ENCODE measurements around the gene RCC2.

RCC2 gene

DNA sequence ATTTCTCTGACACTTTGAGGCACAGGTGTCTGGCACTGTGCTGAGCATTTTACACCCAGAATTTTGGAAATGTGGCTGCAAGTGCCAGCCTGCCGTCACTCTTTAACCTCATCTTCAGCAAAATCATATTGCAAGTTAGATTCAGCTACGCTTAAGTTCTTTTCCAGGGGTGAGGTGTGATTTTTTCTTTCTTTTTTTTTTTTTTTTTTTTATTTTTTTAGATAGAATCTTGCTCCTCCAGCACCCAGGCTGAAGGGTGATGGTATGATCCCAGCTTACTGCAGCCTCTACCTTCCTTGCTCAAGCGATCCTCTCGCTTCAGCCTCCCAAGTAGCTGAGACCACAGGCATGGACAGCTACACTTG lies 2.5 kb upstream of the RCC2 start:
- no peak for DNase-seq

- no peak for DNase-seq
Observed at GRCh38 chr1:17441265-17441992, 2.0 kb upstream of the RCC2 start.

- no peak for DNase-seq
Observed at GRCh38 chr1:17440827-17441168, 1.3 kb upstream of the RCC2 start.

DNA sequence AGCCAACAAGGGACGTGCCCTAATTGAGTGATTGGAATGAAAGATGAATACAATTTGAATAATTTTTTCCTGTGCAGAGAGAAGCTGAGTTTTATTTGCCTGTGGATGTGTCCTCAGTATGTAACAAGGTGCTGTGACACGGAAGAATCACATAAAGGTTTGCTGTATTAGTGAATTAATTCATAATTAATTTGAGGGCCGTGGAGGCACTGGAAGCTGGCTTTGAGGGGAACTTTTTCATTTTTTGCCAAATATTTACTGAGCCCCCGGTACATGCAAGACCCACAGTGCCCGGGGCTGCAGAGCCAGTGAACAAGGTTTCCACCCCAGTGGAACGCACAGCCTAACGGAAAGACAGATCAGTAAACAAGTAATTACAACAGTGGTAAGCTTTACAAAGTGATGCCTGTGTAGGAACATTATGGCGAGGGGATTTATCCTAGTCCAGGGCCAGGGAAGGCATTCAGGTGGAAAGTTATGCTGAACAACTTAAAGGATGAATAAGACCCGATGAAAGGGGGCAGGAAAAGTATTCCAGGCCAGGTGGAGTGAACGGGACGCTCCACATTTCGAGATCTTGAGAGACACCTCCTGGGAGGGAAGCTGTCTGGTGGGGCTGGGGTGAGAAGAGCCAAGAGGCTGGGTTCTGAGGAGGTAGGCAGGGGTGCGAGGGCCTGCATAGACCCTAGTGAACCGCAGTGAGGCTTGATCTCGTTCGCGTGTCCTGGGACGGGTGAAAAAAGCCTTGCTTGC lies 773 bp upstream of the RCC2 start:
- DNase-seq, result no peak

DNA sequence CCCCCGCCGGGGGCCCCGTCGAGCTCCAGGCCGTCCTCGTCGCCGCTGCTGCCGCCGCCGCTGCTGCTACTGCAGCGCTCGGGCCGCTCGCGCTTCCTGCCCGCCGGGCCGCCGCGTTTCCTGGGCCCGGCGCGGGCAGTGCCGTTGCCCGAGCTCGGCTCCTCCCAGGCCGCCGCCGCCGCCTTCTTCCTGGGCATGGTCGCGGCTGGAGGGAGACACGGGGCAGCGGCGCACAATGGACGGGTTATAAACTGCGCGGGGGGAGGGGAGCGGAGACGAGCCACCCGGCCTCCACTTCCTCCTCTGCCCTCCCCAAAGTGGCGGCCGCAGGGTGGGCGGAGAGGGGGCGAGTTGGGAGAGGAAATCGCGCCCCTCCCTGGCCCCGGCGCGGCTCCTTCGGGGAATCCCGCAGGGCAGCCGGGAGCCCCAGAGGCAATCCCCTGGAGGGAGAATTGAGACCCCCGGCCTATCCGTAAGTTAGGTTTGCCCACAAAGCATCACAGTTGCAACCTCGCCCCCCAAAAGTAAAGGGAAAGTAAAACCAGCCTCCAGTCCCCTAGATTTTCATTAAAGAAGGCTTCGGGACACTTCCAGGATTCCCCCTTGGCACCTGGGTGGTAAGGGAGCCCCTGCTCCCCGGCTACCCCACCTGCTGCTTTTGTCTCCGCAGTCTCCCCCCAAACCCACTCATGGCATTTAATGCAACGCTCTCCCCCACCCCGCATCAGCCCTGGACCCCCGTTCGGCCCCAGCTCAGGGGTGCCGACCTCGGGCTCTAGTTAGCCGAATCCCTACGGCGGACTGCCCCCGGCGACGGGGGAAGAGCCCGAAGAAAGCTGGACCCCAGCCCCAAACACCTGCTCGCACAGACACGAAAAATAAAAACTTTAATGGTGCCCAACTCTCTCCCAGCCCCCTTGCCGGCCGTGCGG lies 893 bp downstream of the RCC2 start:
- peak; percentile 26 for DNase-seq

- DNase-seq, result no peak
Observed at GRCh38 chr1:17437580-17438317, 1.7 kb downstream of the RCC2 start.

DNA sequence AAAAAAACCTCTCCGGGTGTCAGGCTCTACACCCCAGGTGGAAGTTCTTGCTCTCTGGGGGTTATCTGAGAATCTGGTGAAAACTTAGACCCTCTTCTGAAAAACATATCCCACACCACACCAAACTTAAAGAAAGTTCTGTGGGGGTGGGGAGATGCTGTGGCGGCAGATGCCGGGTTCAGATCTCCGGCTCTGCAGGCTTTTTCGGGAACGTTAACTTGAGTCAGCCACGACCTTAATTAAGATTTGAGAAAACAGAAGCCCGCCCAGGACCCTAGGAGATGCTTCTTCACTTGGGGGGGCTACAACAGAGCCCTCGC lies 2.3 kb downstream of the RCC2 start:
- DNase-seq, result no peak

GRCh38 chr1:17436380-17437174 lies 2.9 kb downstream of the RCC2 start:
- no peak for DNase-seq

DNA sequence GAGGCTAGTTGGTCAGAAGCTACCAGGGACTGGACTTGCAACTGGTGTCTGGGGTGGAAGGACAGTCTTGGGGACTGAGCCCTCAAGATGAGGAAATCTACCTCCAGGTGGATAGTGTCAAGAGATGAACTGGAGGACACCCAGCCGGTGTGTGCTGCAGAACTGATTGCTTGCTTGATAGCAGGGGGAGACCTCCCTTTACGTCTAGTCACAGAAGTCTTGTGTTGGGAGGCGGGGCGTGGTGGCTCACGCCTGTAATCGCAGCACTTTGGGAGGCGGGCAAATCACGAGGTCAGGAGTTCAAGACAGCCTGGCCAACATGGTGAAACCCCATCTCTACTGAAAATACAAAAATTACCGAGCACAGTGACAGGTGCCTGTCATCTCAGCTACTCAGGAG lies 4.9 kb downstream of the RCC2 start:
- DNase-seq, result no peak

DNA sequence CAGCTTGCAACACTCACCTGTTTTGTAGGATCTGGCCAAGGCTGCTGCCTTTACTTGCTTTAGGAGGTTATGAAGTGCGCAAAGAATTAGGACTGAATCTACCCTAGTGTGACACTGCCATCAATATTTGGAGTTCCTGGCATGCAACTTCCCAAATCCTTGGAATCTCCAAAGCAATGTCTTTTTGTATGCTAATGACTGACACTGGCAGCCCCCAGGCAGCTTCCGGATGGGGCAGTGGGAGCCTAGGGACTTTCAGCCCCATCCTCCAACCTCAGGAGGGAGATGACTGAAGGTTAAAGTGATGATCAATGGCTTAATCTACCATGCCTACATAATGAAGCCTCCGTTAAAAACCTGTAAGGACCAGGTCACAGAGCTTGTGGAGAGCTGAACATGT lies 5.5 kb downstream of the RCC2 start:
- no peak for DNase-seq

GRCh38 chr1:17433261-17433660 lies 6.2 kb downstream of the RCC2 start:
- no peak for DNase-seq

DNA sequence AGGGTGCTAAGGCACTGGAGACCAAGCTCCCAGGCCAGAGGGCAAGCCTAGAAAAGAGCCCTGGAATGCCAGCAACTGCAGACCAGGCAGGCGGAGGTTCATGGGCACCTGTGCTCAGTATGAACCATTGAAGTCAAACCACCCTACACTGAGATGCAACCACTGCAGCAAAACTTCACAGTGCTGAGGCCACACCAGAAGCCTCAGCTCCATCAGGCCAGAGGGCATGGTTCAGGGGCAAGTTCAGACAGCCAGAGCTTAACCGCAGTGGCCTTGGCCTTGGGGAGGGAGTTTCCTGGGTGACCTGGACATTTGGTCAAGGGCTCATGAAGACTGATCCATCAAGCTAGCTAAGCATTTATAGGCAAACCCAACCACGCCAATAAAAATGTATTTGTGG lies 7.1 kb downstream of the RCC2 start:
- DNase-seq, result no peak

- no peak for DNase-seq
Observed at GRCh38 chr1:17429183-17429582, 10.3 kb downstream of the RCC2 start.

GRCh38 chr1:17427696-17428660 lies 11.5 kb downstream of the RCC2 start:
- no peak for DNase-seq

- no peak for DNase-seq
Observed at GRCh38 chr1:17425806-17426600, 13.5 kb downstream of the RCC2 start.

DNA sequence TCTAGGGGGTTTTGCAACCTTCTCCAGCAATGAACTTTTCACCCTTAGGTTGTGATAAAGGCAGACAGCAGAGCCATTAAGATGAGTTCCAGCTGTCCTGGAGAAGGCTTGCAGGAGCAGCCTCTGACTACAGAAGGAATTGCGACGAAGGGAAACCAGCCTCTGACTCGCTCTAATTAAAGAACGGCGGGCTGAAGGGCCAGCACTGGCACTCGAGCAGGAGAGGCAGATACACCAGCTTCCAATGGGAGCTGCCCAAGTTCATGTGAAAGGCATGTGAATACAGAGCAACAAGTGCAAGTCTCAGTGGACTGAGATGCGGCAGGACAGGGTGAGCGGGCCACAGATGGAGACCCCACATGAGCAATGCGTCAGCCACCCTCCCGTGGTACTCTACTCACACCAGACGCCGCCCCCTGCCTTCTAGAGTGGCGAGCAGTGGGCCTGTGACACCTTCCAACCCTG lies 15.7 kb downstream of the RCC2 start:
- no peak for DNase-seq

GRCh38 chr1:17422461-17422860 lies 17.0 kb downstream of the RCC2 start:
- DNase-seq, result no peak

DNA sequence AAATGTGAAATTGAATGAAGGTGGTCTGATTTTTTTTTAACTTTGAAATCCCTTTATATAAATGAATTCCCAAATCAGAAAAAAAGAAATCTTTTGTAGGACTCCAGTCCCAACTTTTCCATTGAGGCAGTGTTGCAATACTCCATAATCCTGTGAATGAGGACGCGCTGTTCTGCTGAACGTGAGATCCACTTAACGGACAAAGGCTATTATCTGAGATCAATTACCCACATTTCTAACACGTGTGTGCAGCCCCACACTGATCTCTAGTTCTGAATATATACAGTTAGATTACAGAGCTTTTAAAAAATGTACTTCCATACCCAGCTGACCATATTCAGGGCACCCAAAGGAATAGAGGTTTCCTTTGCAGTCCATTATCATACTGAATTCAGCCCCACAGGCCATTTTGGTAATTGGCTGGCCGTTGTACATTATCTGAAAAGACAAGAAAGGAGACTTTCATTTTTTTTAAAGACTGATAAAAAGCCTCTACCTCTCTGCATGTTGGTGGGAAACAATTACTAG lies 19.0 kb downstream of the RCC2 start:
- DNase-seq, result no peak

- peak; percentile 6 for DNase-seq
Observed at GRCh38 chr1:17419626-17420328, 19.7 kb downstream of the RCC2 start.

Measured in kidney glomerular epithelial cell (primary cell).